ENCODE measurements around the gene PMM1.

DNA sequence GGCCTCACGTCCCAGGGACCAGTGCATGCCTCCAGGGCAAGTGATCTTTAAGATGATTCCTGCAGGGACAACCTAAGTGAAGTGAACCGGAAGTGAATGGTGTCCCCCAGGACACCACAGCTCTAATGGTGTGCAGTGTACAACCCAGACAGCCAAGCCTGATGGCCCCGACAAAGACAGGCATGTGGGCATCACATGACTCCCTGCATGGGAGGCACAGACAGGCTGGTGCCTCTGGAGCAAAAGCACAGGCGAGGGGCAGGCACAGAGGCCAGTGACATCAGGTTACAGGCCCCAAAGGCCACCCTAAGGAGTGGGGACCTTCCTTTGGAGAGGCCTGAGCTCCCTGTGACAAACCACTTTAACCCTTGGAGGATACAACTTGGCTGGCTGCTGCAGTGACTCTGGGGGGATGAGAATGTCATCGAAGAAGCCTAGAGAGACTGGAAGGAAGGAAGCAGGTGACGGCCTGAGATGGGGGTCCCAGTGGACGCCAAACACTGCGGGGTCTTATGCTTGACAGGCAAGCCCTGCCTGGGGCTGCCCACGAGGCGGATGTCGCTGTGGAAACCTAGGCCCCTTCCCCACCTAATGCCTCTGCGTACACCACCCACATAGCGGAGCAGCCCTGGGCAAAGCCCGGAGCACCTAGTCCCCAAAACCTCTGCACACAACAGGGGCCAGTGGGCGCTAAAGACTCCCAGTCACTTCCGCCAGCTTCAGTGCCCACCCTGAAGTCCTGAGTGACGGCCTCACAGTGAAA, 57.7 kb downstream of the PMM1 start:
- TF ChIP-seq, protein P1, sequence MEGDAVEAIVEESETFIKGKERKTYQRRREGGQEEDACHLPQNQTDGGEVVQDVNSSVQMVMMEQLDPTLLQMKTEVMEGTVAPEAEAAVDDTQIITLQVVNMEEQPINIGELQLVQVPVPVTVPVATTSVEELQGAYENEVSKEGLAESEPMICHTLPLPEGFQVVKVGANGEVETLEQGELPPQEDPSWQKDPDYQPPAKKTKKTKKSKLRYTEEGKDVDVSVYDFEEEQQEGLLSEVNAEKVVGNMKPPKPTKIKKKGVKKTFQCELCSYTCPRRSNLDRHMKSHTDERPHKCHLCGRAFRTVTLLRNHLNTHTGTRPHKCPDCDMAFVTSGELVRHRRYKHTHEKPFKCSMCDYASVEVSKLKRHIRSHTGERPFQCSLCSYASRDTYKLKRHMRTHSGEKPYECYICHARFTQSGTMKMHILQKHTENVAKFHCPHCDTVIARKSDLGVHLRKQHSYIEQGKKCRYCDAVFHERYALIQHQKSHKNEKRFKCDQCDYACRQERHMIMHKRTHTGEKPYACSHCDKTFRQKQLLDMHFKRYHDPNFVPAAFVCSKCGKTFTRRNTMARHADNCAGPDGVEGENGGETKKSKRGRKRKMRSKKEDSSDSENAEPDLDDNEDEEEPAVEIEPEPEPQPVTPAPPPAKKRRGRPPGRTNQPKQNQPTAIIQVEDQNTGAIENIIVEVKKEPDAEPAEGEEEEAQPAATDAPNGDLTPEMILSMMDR (conservative IDR thresholded peaks at IDR 0.05; ENCODE audit: low read depth, low read length), result no peak
- TF ChIP-seq EZH2 (IDR thresholded peaks at IDR 0.05; ENCODE audit: borderline replicate concordance, low read depth, low read length, poor library complexity, severe bottlenecking), result no peak
